K562 (cell line): ENCODE data around the gene TTC8. TPM values are rescaled to one million over a fixed set of nuclear protein-coding genes. Genes with fewer than 3 reads are reported as not detected.

Experiments used
- ATAC-seq: fragments of 200-7000 bp; cut with Tn5 transposase; 3 replicates; pipeline ENCODE4 v1.9.1; 2020; ENCODE audit warnings: moderate library complexity
- BruUV-seq: library from RNA; stranded (reverse); fragments of 400-500 nt; replicated peaks from 2 replicates; lab custom pipeline; 2021; lab: Mats Ljungman, UMichigan
- CTCF ChIA-PET: fragments of 300-600 bp; formaldehyde crosslinking; extraction: SDS; loops from one replicate; lab custom pipeline; 2021; ENCODE audit warnings: low intra/inter-chr PET ratio; lab: Yijun Ruan, JAX
- POLR2A ChIA-PET: fragments of 300-600, 350-650 bp; sonication (Branson Sonifier 250); formaldehyde crosslinking; extraction: SDS; loops from one replicate; lab custom pipeline; 2021; ENCODE audit warnings: antibody characterized with exemption, inconsistent platforms; lab: Yijun Ruan, JAX
- DNase-seq, 4 experiments: peaks; one replicate each; pipeline versions ENCODE4 v3.0.0 to v3.0.0-alpha.2; 2011 to 2018; ENCODE audit warnings: low spot score in 3 of 4, mixed read lengths in 3 of 4; ENCODE audit errors: extremely low read depth in 1 of 4
- FAIRE-seq: peaks from 2 replicates; lab custom pipeline; 2011; peaks lifted over from hg19 to GRCh38; lab: Jason Lieb, UNC
- H2AFZ ChIP-seq: 2 replicates; pipeline ENCODE4 v1.6.0; 2011; ENCODE audit warnings: low read depth, low read length, control low read depth, inconsistent platforms
- H3K27ac ChIP-seq: fragments of 200-600 bp; 3 replicates; pipeline ENCODE4 v1.8.0; 2011; ENCODE audit warnings: low read depth, mild to moderate bottlenecking, control low read depth, inconsistent platforms, low read length, moderate library complexity, mixed read lengths; ENCODE audit errors: extremely low read depth
- H3K27me3 ChIP-seq, 2 experiments: fragments of 300-600 bp in 1 of 2; 2 replicates in 1 of 2; 3 replicates in 1 of 2; pipeline versions ENCODE4 v1.6.0 to v1.8.0; 2011; ENCODE audit warnings: inconsistent platforms in 2 of 2, low read length in 2 of 2, mild to moderate bottlenecking in 1 of 2, mixed read lengths in 1 of 2, moderate library complexity in 1 of 2; ENCODE audit not compliant: control insufficient read depth in 2 of 2, insufficient read depth in 2 of 2
- H3K36me3 ChIP-seq: fragments of 300-600 bp; 3 replicates; pipeline ENCODE4 v1.8.0; 2011; ENCODE audit warnings: mild to moderate bottlenecking, low read length, inconsistent platforms; ENCODE audit not compliant: control insufficient read depth, insufficient read depth
- H3K4me1 ChIP-seq, 2 experiments: fragments of 200-600 bp in 1 of 2; replicated peaks in 1 of 2; 2 replicates in 1 of 2; 3 replicates in 1 of 2; pipeline versions ENCODE4 v1.5.1 to v1.8.0; 2011; ENCODE audit warnings: inconsistent platforms in 2 of 2, low read length in 2 of 2, mild to moderate bottlenecking in 1 of 2, mixed read lengths in 1 of 2, moderate library complexity in 1 of 2; ENCODE audit not compliant: control insufficient read depth in 2 of 2, insufficient read depth in 2 of 2
- H3K4me2 ChIP-seq: 2 replicates; pipeline ENCODE4 v1.6.1; 2011; ENCODE audit warnings: low read length, control low read depth, inconsistent platforms, mixed read lengths; ENCODE audit not compliant: insufficient read depth
- H3K4me3 ChIP-seq: fragments of 200-600 bp; sonication (generic), shearing (Covaris generic); 2 replicates; pipeline ENCODE4 v1.5.1; 2016; ENCODE audit warnings: control low read depth, inconsistent platforms
- H3K79me2 ChIP-seq: fragments of 200-600 bp; 3 replicates; pipeline ENCODE4 v1.8.0; 2011; ENCODE audit warnings: low read length, inconsistent platforms; ENCODE audit not compliant: control insufficient read depth, insufficient read depth
- H3K9ac ChIP-seq, 2 experiments: 2 replicates each; pipeline versions ENCODE4 v1.6.0 to v1.6.1; 2011; ENCODE audit warnings: low read depth in 2 of 2, low read length in 2 of 2, control low read depth in 1 of 2, inconsistent platforms in 1 of 2, mild to moderate bottlenecking in 1 of 2, mixed read lengths in 1 of 2; ENCODE audit not compliant: insufficient read depth in 1 of 2
- H3K9me1 ChIP-seq: one replicate; pipeline ENCODE4 v1.6.0; 2011; ENCODE audit warnings: inconsistent platforms, mild to moderate bottlenecking, low read length, moderate library complexity; ENCODE audit not compliant: control insufficient read depth, insufficient read depth
- H3K9me3 ChIP-seq: replicated peaks from 2 replicates; pipeline ENCODE4 v1.5.1; 2011; ENCODE audit warnings: low read depth, low read length, inconsistent platforms; ENCODE audit not compliant: control insufficient read depth, insufficient read depth
- H4K20me1 ChIP-seq: replicated peaks from 2 replicates; pipeline ENCODE4 v1.6.1; 2011; ENCODE audit warnings: low read length, inconsistent platforms, mixed read lengths; ENCODE audit not compliant: control insufficient read depth, insufficient read depth
- CEBPB ChIP-seq: fragments of 450-650 bp; IDR thresholded peaks from 2 replicates; pipeline ENCODE4 v1.6.1; 2016; ENCODE audit warnings: missing genetic modification characterization, missing compliant biosample characterization
- EP300 ChIP-seq: IDR thresholded peaks from 2 replicates; pipeline ENCODE4 v1.6.1; 2012; ENCODE audit warnings: low read length, improper control_type of control experiment
- GMEB1 ChIP-seq: fragments of 250-450 bp; sonication (Bioruptor Pico); IDR thresholded peaks from 2 replicates; pipeline ENCODE4 v1.4.0; 2020; ENCODE audit warnings: mild to moderate bottlenecking
- HMGN3 ChIP-seq: IDR thresholded peaks from 2 replicates; pipeline ENCODE4 v1.6.1; 2011; ENCODE audit warnings: borderline replicate concordance, low read depth, mild to moderate bottlenecking, mixed read lengths, low read length; ENCODE audit not compliant: insufficient read length; ENCODE audit errors: extremely low read depth
- HMGXB4 ChIP-seq: sonication (generic); formaldehyde crosslinking; IDR thresholded peaks from 2 replicates; pipeline ENCODE4 v1.8.1; 2023; ENCODE audit warnings: mild to moderate bottlenecking, missing genetic modification reagents
- ILF3 ChIP-seq: fragments of 450-650 bp; IDR thresholded peaks from 2 replicates; pipeline ENCODE4 v1.6.1; 2018; ENCODE audit warnings: antibody characterized with exemption, mild to moderate bottlenecking, moderate library complexity, borderline replicate concordance
- STAT5A ChIP-seq: IDR thresholded peaks from 2 replicates; pipeline ENCODE4 v1.6.1; 2012; ENCODE audit warnings: low read length, inconsistent platforms, borderline replicate concordance
- WGBS: fragments of 100-300 bp; shearing (Covaris generic); methylation state at CpG from one replicate; pipeline ENCODE4 v1.1.6; 2016; ENCODE audit warnings: low coverage, mixed read lengths; ENCODE audit not compliant: insufficient coverage; ENCODE audit errors: missing lambda C conversion rate; 5-methylcytosine and 5-hydroxymethylcytosine counted together
- in situ Hi-C: fragments of 300-500 bp; cut with MboI; formaldehyde crosslinking; loops from 4 replicates; pipeline ENCODE4 v1.15.0; 2018; ENCODE audit warnings: inconsistent platforms, mixed read lengths
- intact Hi-C: fragments of 100-400 bp; cut with micrococcal nuclease; formaldehyde crosslinking; loops from 2 replicates; pipeline ENCODE4 v1.14.2; 2022
- polyA plus RNA-seq, 8 experiments: library from polyadenylated mRNA; depleted of rRNA in 4 of 8; stranded (reverse) in 5 of 8; unstranded in 3 of 8; fragments of >200 nt; fragmentation: Nextera tagmentation in 2 of 8; fragmentation: Illumina TruSeq in 1 of 8; extraction: Ambion mirVana in 2 of 8; extraction: Trizol in 1 of 8; gene quantifications; 2 replicates each; pipeline versions ENCODE4 v1.2.1 to v1.2.3, GENCODE V29; 2011 to 2014; ENCODE audit warnings: inconsistent platforms in 1 of 8, missing spikeins in 1 of 8
- total RNA-seq, 7 experiments: library from RNA; depleted of rRNA in 6 of 7; stranded (reverse); fragments of >200 nt in 6 of 7; fragmentation: Illumina TruSeq in 2 of 7; extraction: Trizol in 2 of 7; gene quantifications; 2 replicates each; pipeline versions ENCODE4 v1.2.1 to v1.2.3, GENCODE V29; 2011 to 2021; ENCODE audit warnings: low replicate concordance in 1 of 7
- TF ChIP-seq, protein P1 (sequence below): fragments of 450-650 bp; formaldehyde crosslinking; IDR thresholded peaks from 2 replicates; pipeline ENCODE4 v1.4.0; 2022; ENCODE audit warnings: mild to moderate bottlenecking, moderate library complexity
- TF ChIP-seq, protein P2 (sequence below): sonication (generic); formaldehyde crosslinking; IDR thresholded peaks from 2 replicates; pipeline ENCODE4 v1.8.0; 2022; ENCODE audit warnings: mild to moderate bottlenecking, missing genetic modification reagents
- TF ChIP-seq, protein P3 (sequence below), 2 experiments: IDR thresholded peaks; 2 replicates each; pipeline ENCODE4 v1.6.1; 2012; ENCODE audit warnings: improper control_type of control experiment in 2 of 2, low read depth in 2 of 2, low read length in 2 of 2, borderline replicate concordance in 1 of 2
- TF ChIP-seq, protein P4 (sequence below): IDR thresholded peaks from 2 replicates; pipeline ENCODE4 v1.6.1; 2011; ENCODE audit not compliant: insufficient read length; ENCODE audit errors: extremely low read depth

TTC8 gene
- total and polyA plus RNA-seq, 9 of the 15 experiments (the other 6 are each of a cell fraction or from before 2014, with no cell fraction given), result 7.3 to 22.7 (median 9.6) TPM

DNA sequence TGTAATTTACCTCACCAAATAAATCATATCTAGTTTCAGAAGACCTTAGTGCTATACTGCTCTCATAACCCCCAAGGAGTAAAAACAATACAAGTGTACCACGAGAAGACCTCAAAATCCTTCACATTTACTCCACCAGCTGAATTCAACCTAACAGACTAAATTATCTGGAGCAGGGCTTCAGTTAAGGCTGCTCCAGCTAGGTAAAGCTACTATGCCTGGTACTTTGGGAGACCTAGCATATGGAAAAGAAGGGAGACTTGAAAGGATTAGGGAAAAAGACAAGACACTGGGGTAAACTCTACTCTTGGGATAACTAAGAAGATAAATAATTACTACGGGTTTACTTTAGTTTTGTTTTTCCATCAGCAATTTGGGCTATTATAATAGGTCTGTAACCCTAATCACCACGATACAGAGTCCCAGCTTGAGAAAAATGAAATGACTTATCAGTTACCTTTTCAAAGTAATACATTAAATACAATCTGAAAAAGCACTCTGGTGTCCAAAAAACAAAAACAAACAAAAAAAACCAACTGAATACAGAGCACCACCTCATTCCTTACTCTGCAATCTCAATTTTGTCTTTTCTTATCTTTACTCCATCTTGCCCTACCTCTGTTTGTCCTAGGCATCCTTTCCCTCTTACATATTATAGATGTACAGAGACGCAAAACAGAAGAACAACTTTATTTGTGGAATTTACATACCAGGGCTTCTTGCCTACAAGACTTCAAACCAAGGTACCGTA lies 33.8 kb upstream of the TTC8 start:
- H3K4me1 ChIP-seq, result peaks cover 5 to 16% of the 10 kb centered on the region in 2 experiments; a peak in 4 of 5 replicates
- POLR2A ChIA-PET, result interaction anchor here (0.6 kb wide), 1 partner anchor 18 kb away, joined by 3 read pairs; no protein-coding TSS in a partner anchor
- no peaks in the 10 kb centered on the region for H3K79me2 ChIP-seq
- no peaks in the 10 kb centered on the region for H4K20me1 ChIP-seq
- no peaks in the 10 kb centered on the region for H3K9me3 ChIP-seq
- no peaks in the 10 kb centered on the region for H3K9me1 ChIP-seq
- ATAC-seq, result no peak
- no peak overlapping the region for H3K9ac ChIP-seq
- WGBS, result 28% methylated on average over 5 of the region's 5 CpGs
- H3K4me2 ChIP-seq, result no peak overlapping the region
- TF ChIP-seq, protein P1, sequence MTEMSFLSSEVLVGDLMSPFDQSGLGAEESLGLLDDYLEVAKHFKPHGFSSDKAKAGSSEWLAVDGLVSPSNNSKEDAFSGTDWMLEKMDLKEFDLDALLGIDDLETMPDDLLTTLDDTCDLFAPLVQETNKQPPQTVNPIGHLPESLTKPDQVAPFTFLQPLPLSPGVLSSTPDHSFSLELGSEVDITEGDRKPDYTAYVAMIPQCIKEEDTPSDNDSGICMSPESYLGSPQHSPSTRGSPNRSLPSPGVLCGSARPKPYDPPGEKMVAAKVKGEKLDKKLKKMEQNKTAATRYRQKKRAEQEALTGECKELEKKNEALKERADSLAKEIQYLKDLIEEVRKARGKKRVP (CRISPR knock-in tag), result no peak
- TF ChIP-seq HMGXB4, result no peak
- TF ChIP-seq, protein P2, sequence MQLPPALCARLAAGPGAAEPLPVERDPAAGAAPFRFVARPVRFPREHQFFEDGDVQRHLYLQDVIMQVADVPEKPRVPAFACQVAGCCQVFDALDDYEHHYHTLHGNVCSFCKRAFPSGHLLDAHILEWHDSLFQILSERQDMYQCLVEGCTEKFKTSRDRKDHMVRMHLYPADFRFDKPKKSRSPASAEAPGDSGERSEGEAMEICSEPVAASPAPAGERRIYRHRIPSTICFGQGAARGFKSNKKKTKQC (CRISPR knock-in tag), result no peak
- TF ChIP-seq, protein P3, sequence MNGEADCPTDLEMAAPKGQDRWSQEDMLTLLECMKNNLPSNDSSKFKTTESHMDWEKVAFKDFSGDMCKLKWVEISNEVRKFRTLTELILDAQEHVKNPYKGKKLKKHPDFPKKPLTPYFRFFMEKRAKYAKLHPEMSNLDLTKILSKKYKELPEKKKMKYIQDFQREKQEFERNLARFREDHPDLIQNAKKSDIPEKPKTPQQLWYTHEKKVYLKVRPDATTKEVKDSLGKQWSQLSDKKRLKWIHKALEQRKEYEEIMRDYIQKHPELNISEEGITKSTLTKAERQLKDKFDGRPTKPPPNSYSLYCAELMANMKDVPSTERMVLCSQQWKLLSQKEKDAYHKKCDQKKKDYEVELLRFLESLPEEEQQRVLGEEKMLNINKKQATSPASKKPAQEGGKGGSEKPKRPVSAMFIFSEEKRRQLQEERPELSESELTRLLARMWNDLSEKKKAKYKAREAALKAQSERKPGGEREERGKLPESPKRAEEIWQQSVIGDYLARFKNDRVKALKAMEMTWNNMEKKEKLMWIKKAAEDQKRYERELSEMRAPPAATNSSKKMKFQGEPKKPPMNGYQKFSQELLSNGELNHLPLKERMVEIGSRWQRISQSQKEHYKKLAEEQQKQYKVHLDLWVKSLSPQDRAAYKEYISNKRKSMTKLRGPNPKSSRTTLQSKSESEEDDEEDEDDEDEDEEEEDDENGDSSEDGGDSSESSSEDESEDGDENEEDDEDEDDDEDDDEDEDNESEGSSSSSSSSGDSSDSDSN (IDR thresholded peaks at IDR 0.05; ENCODE audit: borderline replicate concordance in 1 of 2, low read depth in 2 of 2, low read length in 2 of 2), result no peak
- no peak for TF ChIP-seq HMGN3
- no peak for TF ChIP-seq EP300
- TF ChIP-seq, protein P4, sequence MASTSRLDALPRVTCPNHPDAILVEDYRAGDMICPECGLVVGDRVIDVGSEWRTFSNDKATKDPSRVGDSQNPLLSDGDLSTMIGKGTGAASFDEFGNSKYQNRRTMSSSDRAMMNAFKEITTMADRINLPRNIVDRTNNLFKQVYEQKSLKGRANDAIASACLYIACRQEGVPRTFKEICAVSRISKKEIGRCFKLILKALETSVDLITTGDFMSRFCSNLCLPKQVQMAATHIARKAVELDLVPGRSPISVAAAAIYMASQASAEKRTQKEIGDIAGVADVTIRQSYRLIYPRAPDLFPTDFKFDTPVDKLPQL, result no peak
- TF ChIP-seq CEBPB (tag), result no peak
- no peak for TF ChIP-seq ILF3
- TF ChIP-seq STAT5A, result no peak
- TF ChIP-seq GMEB1 (CRISPR knock-in tag), result no peak
- TF ChIP-seq, all 486 proteins: peak for 0
- DNase-seq, result no peak
- no peak overlapping the region for H3K4me3 ChIP-seq
- H2AFZ ChIP-seq, result no peak overlapping the region
- in situ Hi-C loops, result no loop called here
- BruUV-seq, result no TSS peak
- no peak for FAIRE-seq
- CTCF ChIA-PET, result no interaction called here
- no peaks in the 10 kb centered on the region for H3K36me3 ChIP-seq
- intact Hi-C loops, result loop anchor here (5.0 kb wide), 1 partner anchor 222 kb away; no protein-coding TSS in a partner anchor
- no peak overlapping the region for H3K27ac ChIP-seq
- peaks cover 2 to 4% of the 10 kb centered on the region in 2 experiments; a peak in 2 of 5 replicates for H3K27me3 ChIP-seq
